Measurements from ENCODE around the gene CPXM2. TPM values are rescaled to one million over a fixed set of nuclear protein-coding genes. Genes with fewer than 3 reads are reported as not detected.

The CPXM2 gene
- total RNA-seq, 1 donor from 2014 or later: 0.33 TPM

DNA sequence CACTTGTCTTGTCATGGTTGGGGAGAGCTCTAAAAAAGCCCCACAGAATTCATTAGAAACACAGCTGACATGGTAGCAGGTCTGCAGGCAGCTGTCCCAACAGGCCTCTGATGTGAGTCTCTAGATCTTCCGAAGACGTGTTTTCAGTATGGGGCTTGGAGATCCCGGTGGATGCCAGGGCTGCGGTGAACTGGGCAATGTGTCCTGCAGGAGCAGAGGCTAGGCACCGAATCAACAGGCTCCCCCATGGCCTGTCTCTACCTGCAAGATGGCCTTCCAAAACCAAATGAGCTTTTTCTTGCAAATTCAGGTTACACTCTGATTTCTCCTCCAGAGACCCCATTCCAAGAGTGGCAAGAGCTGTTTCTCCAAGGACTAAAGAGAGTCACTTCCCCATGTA is 2.9 kb downstream of the CPXM2 start:
- H3K27ac Mint-ChIP-seq (ENCODE audit: unreplicated experiment): no peak overlapping the region
- no peaks in the 10 kb centered on the region for H3K36me3 Mint-ChIP-seq (ENCODE audit: low read depth, unreplicated experiment)
- no peaks in the 10 kb centered on the region for H3K4me1 Mint-ChIP-seq (ENCODE audit: unreplicated experiment)
- no peak for DNase-seq (ENCODE audit: low spot score)
- no peaks in the 10 kb centered on the region for H3K9me3 Mint-ChIP-seq (ENCODE audit: unreplicated experiment)
- TF ChIP-seq, protein P1, sequence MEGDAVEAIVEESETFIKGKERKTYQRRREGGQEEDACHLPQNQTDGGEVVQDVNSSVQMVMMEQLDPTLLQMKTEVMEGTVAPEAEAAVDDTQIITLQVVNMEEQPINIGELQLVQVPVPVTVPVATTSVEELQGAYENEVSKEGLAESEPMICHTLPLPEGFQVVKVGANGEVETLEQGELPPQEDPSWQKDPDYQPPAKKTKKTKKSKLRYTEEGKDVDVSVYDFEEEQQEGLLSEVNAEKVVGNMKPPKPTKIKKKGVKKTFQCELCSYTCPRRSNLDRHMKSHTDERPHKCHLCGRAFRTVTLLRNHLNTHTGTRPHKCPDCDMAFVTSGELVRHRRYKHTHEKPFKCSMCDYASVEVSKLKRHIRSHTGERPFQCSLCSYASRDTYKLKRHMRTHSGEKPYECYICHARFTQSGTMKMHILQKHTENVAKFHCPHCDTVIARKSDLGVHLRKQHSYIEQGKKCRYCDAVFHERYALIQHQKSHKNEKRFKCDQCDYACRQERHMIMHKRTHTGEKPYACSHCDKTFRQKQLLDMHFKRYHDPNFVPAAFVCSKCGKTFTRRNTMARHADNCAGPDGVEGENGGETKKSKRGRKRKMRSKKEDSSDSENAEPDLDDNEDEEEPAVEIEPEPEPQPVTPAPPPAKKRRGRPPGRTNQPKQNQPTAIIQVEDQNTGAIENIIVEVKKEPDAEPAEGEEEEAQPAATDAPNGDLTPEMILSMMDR (IDR thresholded peaks at IDR 0.05; ENCODE audit: unreplicated experiment): no peak
- H3K27me3 Mint-ChIP-seq (ENCODE audit: unreplicated experiment): peaks cover 10% of the 10 kb centered on the region
- no peak overlapping the region for H3K4me3 Mint-ChIP-seq (ENCODE audit: unreplicated experiment)

DNA sequence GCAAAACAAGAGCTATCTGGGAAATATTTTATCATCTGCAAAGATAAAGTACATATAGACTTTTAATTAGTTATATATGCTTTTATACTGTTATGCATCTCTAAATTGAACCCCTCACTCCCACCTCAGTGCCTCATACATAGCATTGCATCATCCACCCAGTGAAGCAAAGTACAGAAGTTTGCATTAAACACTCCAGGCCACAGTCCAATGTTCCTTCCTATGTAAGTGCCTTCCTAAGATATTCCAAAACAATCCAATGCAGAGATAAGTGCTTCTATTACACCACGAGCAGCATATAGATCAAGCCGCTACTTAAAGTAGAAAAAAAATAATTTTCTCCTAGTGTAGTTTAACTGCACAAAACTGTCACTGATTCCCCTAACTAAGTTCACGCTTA is 3.4 kb downstream of the CPXM2 start:
- Mint-ChIP-seq H3K9me3 (ENCODE audit: unreplicated experiment) (no peaks in the 10 kb centered on the region), H3K4me3 (ENCODE audit: unreplicated experiment) (no peak overlapping the region), H3K36me3 (ENCODE audit: low read depth, unreplicated experiment) (no peaks in the 10 kb centered on the region), H3K27me3 (ENCODE audit: unreplicated experiment) (peaks cover 7% of the 10 kb centered on the region), H3K27ac (ENCODE audit: unreplicated experiment) (no peak overlapping the region), H3K4me1 (ENCODE audit: unreplicated experiment) (no peaks in the 10 kb centered on the region)
- DNase-seq (ENCODE audit: low spot score): no peak
- TF ChIP-seq, protein P1 (IDR thresholded peaks at IDR 0.05; ENCODE audit: unreplicated experiment): no peak

DNA sequence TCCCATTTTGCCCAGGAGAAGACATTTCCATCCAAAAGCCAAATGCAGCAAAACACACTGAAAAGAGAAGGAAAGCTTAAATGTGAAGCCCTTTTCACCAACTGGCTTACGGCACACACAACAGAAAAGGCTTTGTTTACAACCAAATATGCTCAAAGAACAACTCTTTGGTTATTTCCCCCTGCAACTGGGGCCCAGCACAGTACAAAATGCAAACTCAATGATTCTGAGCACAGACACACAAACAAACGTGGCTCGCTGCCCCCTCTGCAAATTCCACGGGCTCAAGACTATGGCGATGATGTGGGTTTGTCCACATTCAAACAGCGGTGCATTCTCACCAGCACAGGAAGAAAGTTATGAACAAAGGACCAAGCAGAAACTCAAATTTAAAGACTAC is 5.3 kb downstream of the CPXM2 start:
- Mint-ChIP-seq H3K4me3 (ENCODE audit: unreplicated experiment) (no peak overlapping the region), H3K36me3 (ENCODE audit: low read depth, unreplicated experiment) (no peaks in the 10 kb centered on the region), H3K9me3 (ENCODE audit: unreplicated experiment) (no peaks in the 10 kb centered on the region), H3K27me3 (ENCODE audit: unreplicated experiment) (peaks cover 4% of the 10 kb centered on the region), H3K27ac (ENCODE audit: unreplicated experiment) (no peak overlapping the region), H3K4me1 (ENCODE audit: unreplicated experiment) (no peaks in the 10 kb centered on the region)
- no peak for DNase-seq (ENCODE audit: low spot score)
- TF ChIP-seq, protein P1 (IDR thresholded peaks at IDR 0.05; ENCODE audit: unreplicated experiment): no peak

DNA sequence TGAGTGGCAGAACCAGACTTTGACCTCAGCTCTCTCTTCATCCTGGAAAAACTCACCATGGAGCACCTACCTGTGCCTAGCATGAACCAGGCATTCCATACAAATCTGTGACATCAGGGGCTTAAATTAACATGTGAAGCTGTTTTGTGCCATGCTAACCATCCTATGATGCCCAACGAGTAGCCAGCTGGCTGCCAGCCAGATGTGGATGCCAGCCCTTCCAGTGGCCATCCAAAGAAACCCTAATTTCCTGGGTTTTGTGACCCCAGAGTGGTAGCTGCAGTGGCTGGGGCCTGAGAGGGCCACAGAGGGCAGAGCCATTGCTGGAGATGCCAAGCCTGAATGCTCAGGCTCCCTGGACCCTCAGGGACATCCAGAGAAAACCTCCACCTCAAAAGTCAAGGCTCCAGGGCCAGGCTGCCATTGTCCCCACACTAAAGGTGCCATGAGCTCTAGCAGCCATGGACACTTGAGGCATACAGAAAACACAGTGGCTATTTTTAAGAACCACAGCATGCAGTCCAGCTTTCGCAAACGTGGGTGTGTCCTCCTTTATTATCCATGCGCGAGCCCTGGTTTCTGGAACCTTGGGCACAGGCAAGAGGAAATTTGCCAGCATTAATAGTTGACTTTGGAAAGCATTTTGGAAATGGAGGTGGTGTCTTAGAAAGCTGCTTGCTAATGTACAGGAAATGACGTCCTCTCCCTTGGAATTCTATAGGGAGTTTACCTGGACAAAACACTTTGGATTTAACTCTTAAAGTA is 6.0 kb downstream of the CPXM2 start:
- H3K9me3 Mint-ChIP-seq (ENCODE audit: unreplicated experiment): no peaks in the 10 kb centered on the region
- no peak overlapping the region for H3K4me3 Mint-ChIP-seq (ENCODE audit: unreplicated experiment)
- H3K4me1 Mint-ChIP-seq (ENCODE audit: unreplicated experiment): no peaks in the 10 kb centered on the region
- no peak for DNase-seq (ENCODE audit: low spot score)
- TF ChIP-seq, protein P1 (IDR thresholded peaks at IDR 0.05; ENCODE audit: unreplicated experiment): no peak
- no peaks in the 10 kb centered on the region for H3K36me3 Mint-ChIP-seq (ENCODE audit: low read depth, unreplicated experiment)
- H3K27me3 Mint-ChIP-seq (ENCODE audit: unreplicated experiment): peaks cover 2% of the 10 kb centered on the region
- H3K27ac Mint-ChIP-seq (ENCODE audit: unreplicated experiment): no peak overlapping the region

DNA sequence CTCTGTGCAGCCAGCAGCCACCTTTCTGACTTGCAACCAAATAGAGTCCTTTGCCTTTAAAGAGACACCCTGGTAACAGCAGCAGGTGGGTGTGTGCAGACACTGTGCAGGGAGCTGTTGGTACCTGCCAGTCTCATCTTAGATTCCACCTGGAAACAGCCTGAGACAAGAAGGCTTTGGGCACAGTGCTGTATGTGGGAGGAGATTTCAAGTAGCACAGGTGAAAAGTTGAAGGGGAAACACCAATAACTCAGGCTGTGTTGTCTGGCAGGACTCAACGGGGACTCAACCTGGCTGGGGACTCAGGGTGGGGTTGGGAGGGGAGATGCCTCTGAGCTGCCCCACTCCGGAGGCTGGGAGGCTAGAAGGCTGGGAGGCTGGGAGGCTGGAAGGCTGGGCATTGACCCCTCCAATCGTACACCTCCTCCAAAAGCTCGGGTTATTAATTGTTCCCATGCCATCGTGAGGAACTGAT is 6.7 kb downstream of the CPXM2 start:
- TF ChIP-seq, protein P1 (IDR thresholded peaks at IDR 0.05; ENCODE audit: unreplicated experiment): no peak
- Mint-ChIP-seq H3K4me3 (ENCODE audit: unreplicated experiment) (no peak overlapping the region), H3K4me1 (ENCODE audit: unreplicated experiment) (no peaks in the 10 kb centered on the region), H3K9me3 (ENCODE audit: unreplicated experiment) (no peaks in the 10 kb centered on the region), H3K27me3 (ENCODE audit: unreplicated experiment) (no peaks in the 10 kb centered on the region), H3K36me3 (ENCODE audit: low read depth, unreplicated experiment) (no peaks in the 10 kb centered on the region), H3K27ac (ENCODE audit: unreplicated experiment) (no peak overlapping the region)
- DNase-seq (ENCODE audit: low spot score): no peak
